Measurements from ENCODE around the gene HRH1. TPM values are rescaled to one million over a fixed set of nuclear protein-coding genes. Genes with fewer than 3 reads are reported as not detected.

The HRH1 gene
- total RNA-seq, 1 donor from 2014 or later = 0.19 TPM

- TF ChIP-seq EZH2 (IDR thresholded peaks at IDR 0.05) (no peak), EZH2phosphoT487 (IDR thresholded peaks at IDR 0.05) (no peak), CTCF (IDR thresholded peaks at IDR 0.05) (no peak)
- Histone ChIP-seq H3K9ac (no peak overlapping the region), H3F3A (ENCODE audit: low read depth) (no peaks in the 10 kb centered on the region), H2AFZ (replicated peaks) (no peak overlapping the region), H3K4me2 (no peak overlapping the region), H3K4me3 (no peak overlapping the region), H3K9me3 (ENCODE audit: low read depth) (no peaks in the 10 kb centered on the region), H3K36me3 (no peaks in the 10 kb centered on the region), H3K27me3 (no peaks in the 10 kb centered on the region), H3K79me2 (ENCODE audit: low read depth) (no peaks in the 10 kb centered on the region), H4K20me1 (ENCODE audit: low read depth) (no peaks in the 10 kb centered on the region), H3K27ac (no peak overlapping the region), H3K4me1 (no peaks in the 10 kb centered on the region)
- Mint-ChIP-seq H3K9me3 (no peaks in the 10 kb centered on the region), H3K4me3 (no peak overlapping the region), H3K27me3 (ENCODE audit: insufficient read depth, low read depth) (no peaks in the 10 kb centered on the region), H3K4me1 (peaks cover 2% of the 10 kb centered on the region), H3K36me3 (no peaks in the 10 kb centered on the region), H3K27ac (no peak overlapping the region)
- DNase-seq (ENCODE audit: low spot score) = no peak
Measured at GRCh38 chr3:11284011-11284410, 129.7 kb downstream of the HRH1 start.

GRCh38 chr3:11285471-11285870 lies 131.2 kb downstream of the HRH1 start:
- no peaks in the 10 kb centered on the region for H3K4me1 ChIP-seq
- peaks cover 2% of the 10 kb centered on the region for H3K27me3 Mint-ChIP-seq (ENCODE audit: insufficient read depth, low read depth)
- H4K20me1 ChIP-seq (ENCODE audit: low read depth) = no peaks in the 10 kb centered on the region
- H2AFZ ChIP-seq (replicated peaks) = no peak overlapping the region
- no peaks in the 10 kb centered on the region for H3K36me3 ChIP-seq
- no peak for DNase-seq (ENCODE audit: low spot score)
- TF ChIP-seq EZH2 (IDR thresholded peaks at IDR 0.05) = no peak
- no peak for TF ChIP-seq CTCF (IDR thresholded peaks at IDR 0.05)
- no peak for TF ChIP-seq EZH2phosphoT487 (IDR thresholded peaks at IDR 0.05)
- H3F3A ChIP-seq (ENCODE audit: low read depth) = no peaks in the 10 kb centered on the region
- no peak overlapping the region for H3K4me2 ChIP-seq
- H3K4me3 Mint-ChIP-seq = no peak overlapping the region
- no peaks in the 10 kb centered on the region for H3K36me3 Mint-ChIP-seq
- H3K4me3 ChIP-seq = no peak overlapping the region
- H3K79me2 ChIP-seq (ENCODE audit: low read depth) = no peaks in the 10 kb centered on the region
- no peak overlapping the region for H3K27ac ChIP-seq
- no peak overlapping the region for H3K9ac ChIP-seq
- no peaks in the 10 kb centered on the region for H3K9me3 Mint-ChIP-seq
- H3K27ac Mint-ChIP-seq = no peak overlapping the region
- no peaks in the 10 kb centered on the region for H3K9me3 ChIP-seq (ENCODE audit: low read depth)
- H3K27me3 ChIP-seq = no peaks in the 10 kb centered on the region
- peaks cover 5% of the 10 kb centered on the region for H3K4me1 Mint-ChIP-seq

GRCh38 chr3:11287404-11287803 lies 133.1 kb downstream of the HRH1 start:
- Mint-ChIP-seq H3K27ac (no peak overlapping the region), H3K4me1 (peaks cover 5% of the 10 kb centered on the region), H3K4me3 (no peak overlapping the region), H3K36me3 (no peaks in the 10 kb centered on the region), H3K9me3 (no peaks in the 10 kb centered on the region), H3K27me3 (ENCODE audit: insufficient read depth, low read depth) (peaks cover 2% of the 10 kb centered on the region)
- no peak overlapping the region for H3K4me2 ChIP-seq
- no peaks in the 10 kb centered on the region for H3K4me1 ChIP-seq
- peak overlapping the region; percentile 6 for H3K9ac ChIP-seq
- H2AFZ ChIP-seq (replicated peaks) = no peak overlapping the region
- no peak overlapping the region for H3K27ac ChIP-seq
- no peak overlapping the region for H3K4me3 ChIP-seq
- no peaks in the 10 kb centered on the region for H4K20me1 ChIP-seq (ENCODE audit: low read depth)
- no peaks in the 10 kb centered on the region for H3K79me2 ChIP-seq (ENCODE audit: low read depth)
- no peaks in the 10 kb centered on the region for H3K27me3 ChIP-seq
- DNase-seq (ENCODE audit: low spot score) = no peak
- no peaks in the 10 kb centered on the region for H3F3A ChIP-seq (ENCODE audit: low read depth)
- no peak for TF ChIP-seq CTCF (IDR thresholded peaks at IDR 0.05)
- no peak for TF ChIP-seq EZH2phosphoT487 (IDR thresholded peaks at IDR 0.05)
- no peak for TF ChIP-seq EZH2 (IDR thresholded peaks at IDR 0.05)
- no peaks in the 10 kb centered on the region for H3K9me3 ChIP-seq (ENCODE audit: low read depth)
- H3K36me3 ChIP-seq = no peaks in the 10 kb centered on the region
